Measurements from ENCODE around the gene SLC44A4. TPM values are rescaled to one million over a fixed set of nuclear protein-coding genes. Genes with fewer than 3 reads are reported as not detected.
A peak's percentile ranks its signal among the peaks of the same experiment; 100 is the strongest.

SLC44A4 gene
- total RNA-seq, 1 experiment from 2014 or later = 3.5 TPM

DNA sequence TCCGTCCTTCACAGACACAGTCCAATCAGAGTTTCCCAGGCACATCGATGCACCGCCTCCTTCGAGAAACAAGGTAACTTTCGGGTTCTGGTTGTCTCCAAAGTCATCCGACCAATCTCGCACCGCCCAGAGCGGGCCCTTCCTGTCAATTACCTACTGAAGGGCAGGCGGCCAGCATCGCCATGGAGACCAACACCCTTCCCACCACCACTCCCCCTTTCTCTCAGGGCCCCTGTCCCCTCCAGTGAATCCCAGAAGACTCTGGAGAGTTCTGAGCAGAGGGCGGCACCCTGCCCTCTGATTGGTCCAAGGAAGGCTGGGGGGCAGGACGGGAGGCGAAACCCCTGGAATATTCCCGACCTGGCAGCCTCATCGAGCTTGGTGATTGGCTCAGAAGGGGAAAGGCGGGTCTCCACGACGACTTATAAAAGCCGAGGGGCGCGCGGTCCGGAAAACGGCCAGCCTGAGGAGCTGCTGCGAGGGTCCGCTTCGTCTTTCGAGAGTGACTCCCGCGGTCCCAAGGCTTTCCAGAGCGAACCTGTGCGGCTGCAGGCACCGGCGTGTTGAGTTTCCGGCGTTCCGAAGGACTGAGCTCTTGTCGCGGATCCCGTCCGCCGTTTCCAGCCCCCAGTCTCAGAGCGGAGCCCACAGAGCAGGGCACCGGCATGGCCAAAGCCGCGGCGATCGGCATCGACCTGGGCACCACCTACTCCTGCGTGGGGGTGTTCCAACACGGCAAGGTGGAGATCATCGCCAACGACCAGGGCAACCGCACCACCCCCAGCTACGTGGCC lies 51.3 kb downstream of the SLC44A4 start, which contains the start of gene HSPA1B:
Gene HSPA1B, plus strand, starts transcription at position 453 of the 794 bp plus-strand sequence. Its CDS starts 213 bp downstream, at position 666.
- peak; percentile 99 for DNase-seq
- Histone ChIP-seq H3K4me3 (ENCODE audit: low read length) (peak within 1 kb of the TSS; percentile 95), H4K20me1 (ENCODE audit: low read length) (peaks cover 21% of the 10 kb centered on the region), H3K79me2 (ENCODE audit: low read length) (peaks cover 67% of the 10 kb centered on the region), H3K9me3 (ENCODE audit: low read length) (no peaks in the 10 kb centered on the region), H2AFZ (ENCODE audit: low read length) (peak within 1 kb of the TSS; percentile 57), H3K4me1 (ENCODE audit: insufficient read depth, low read length) (peaks cover 43% of the 10 kb centered on the region), H3K9me2 (replicated peaks; ENCODE audit: low read length) (no peaks in the 10 kb centered on the region), H3K9ac (ENCODE audit: low read length) (peak within 1 kb of the TSS; percentile 73), H3K27ac (ENCODE audit: low read length) (peak within 1 kb of the TSS; percentile 82), H3F3A (ENCODE audit: low read length, unreplicated experiment) (peaks cover 6% of the 10 kb centered on the region), H3K36me3 (ENCODE audit: low read depth, low read length) (no peaks in the 10 kb centered on the region), H3K4me2 (ENCODE audit: low read length) (peak within 1 kb of the TSS; percentile 89), H3K27me3 (ENCODE audit: low read length) (no peaks in the 10 kb centered on the region)
- POLR2A ChIA-PET (ENCODE audit: unreplicated experiment) = interaction anchor here (0.5 to 2.5 kb wide), 26 partner anchors 8 to 1767 kb away, joined by 3 to 54 read pairs (median 4); partner anchors contain the start of genes CLIC1, DDX39B, GPANK1 and HSPA1A
- intact Hi-C loops (cut with micrococcal nuclease) = no loop called here
- ATAC-seq = peak; percentile 82
- CTCF ChIA-PET = interaction anchor here (0.6 to 1.1 kb wide), 4 partner anchors 13 to 52 kb away, joined by 3 to 7 read pairs (median 4); partner anchors contain the start of genes LSM2 and VARS1
- no TSS peak for BruUV-seq (replicated peaks)
- TF ChIP-seq EZH2phosphoT487 (IDR thresholded peaks at IDR 0.05; ENCODE audit: borderline replicate concordance, low read length) = no peak
- TF ChIP-seq, protein P1, sequence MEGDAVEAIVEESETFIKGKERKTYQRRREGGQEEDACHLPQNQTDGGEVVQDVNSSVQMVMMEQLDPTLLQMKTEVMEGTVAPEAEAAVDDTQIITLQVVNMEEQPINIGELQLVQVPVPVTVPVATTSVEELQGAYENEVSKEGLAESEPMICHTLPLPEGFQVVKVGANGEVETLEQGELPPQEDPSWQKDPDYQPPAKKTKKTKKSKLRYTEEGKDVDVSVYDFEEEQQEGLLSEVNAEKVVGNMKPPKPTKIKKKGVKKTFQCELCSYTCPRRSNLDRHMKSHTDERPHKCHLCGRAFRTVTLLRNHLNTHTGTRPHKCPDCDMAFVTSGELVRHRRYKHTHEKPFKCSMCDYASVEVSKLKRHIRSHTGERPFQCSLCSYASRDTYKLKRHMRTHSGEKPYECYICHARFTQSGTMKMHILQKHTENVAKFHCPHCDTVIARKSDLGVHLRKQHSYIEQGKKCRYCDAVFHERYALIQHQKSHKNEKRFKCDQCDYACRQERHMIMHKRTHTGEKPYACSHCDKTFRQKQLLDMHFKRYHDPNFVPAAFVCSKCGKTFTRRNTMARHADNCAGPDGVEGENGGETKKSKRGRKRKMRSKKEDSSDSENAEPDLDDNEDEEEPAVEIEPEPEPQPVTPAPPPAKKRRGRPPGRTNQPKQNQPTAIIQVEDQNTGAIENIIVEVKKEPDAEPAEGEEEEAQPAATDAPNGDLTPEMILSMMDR (conservative IDR thresholded peaks at IDR 0.05; ENCODE audit: low read depth, low read length) = no peak
- TF ChIP-seq EZH2 (IDR thresholded peaks at IDR 0.05; ENCODE audit: low read length, unreplicated experiment) = no peak

- H3K4me3 ChIP-seq (ENCODE audit: low read length) = peak overlapping the region; percentile 66
- H3K9me2 ChIP-seq (replicated peaks; ENCODE audit: low read length) = no peaks in the 10 kb centered on the region
- H3K27ac ChIP-seq (ENCODE audit: low read length) = peak overlapping the region; percentile 82
- peaks cover 65% of the 10 kb centered on the region for H3K79me2 ChIP-seq (ENCODE audit: low read length)
- ChIA-PET POLR2A (ENCODE audit: unreplicated experiment) (interaction anchor here (0.5 to 2.5 kb wide), 24 partner anchors 9 to 1767 kb away, joined by 3 to 54 read pairs (median 5); partner anchors contain the start of genes CLIC1, DDX39B, GPANK1 and HSPA1A), CTCF (interaction anchor here (0.6 to 1.1 kb wide), 4 partner anchors 12 to 52 kb away, joined by 3 to 7 read pairs (median 4); partner anchors contain the start of genes LSM2 and VARS1)
- TF ChIP-seq EZH2 (IDR thresholded peaks at IDR 0.05; ENCODE audit: low read length, unreplicated experiment) = no peak
- no peak for TF ChIP-seq EZH2phosphoT487 (IDR thresholded peaks at IDR 0.05; ENCODE audit: borderline replicate concordance, low read length)
- TF ChIP-seq, protein P1 (conservative IDR thresholded peaks at IDR 0.05; ENCODE audit: low read depth, low read length) = no peak
- peaks cover 21% of the 10 kb centered on the region for H4K20me1 ChIP-seq (ENCODE audit: low read length)
- H3K4me1 ChIP-seq (ENCODE audit: insufficient read depth, low read length) = peaks cover 47% of the 10 kb centered on the region
- intact Hi-C loops (cut with micrococcal nuclease) = no loop called here
- BruUV-seq (replicated peaks) = no TSS peak
- H3K9ac ChIP-seq (ENCODE audit: low read length) = peak overlapping the region; percentile 66
- peaks cover 6% of the 10 kb centered on the region for H3F3A ChIP-seq (ENCODE audit: low read length, unreplicated experiment)
- no peaks in the 10 kb centered on the region for H3K27me3 ChIP-seq (ENCODE audit: low read length)
- peak overlapping the region; percentile 89 for H3K4me2 ChIP-seq (ENCODE audit: low read length)
- H3K36me3 ChIP-seq (ENCODE audit: low read depth, low read length) = no peaks in the 10 kb centered on the region
- no peaks in the 10 kb centered on the region for H3K9me3 ChIP-seq (ENCODE audit: low read length)
- no peak for DNase-seq
- peak; percentile 47 for ATAC-seq
- peak overlapping the region; percentile 57 for H2AFZ ChIP-seq (ENCODE audit: low read length)
These were observed 52.0 kb downstream of the SLC44A4 start for GRCh38 chr6:31826793-31827285.
